Type B pancreatic cell (in vitro differentiated cells): ENCODE data around the gene TEX14. TPM values are rescaled to one million over a fixed set of nuclear protein-coding genes. Genes with fewer than 3 reads are reported as not detected.

Source experiments
- DNase-seq: peaks from one replicate; pipeline ENCODE4 v3.0.0; 2021; ENCODE audit warnings: mixed read lengths; ENCODE audit not compliant: unreplicated experiment; ENCODE audit errors: extremely low spot score
- H3K27ac Mint-ChIP-seq: 2 replicates; pipeline ENCODE4 v1.8.0; 2021; ENCODE audit warnings: mild to moderate bottlenecking, mixed read lengths
- H3K27me3 Mint-ChIP-seq: 2 replicates; pipeline ENCODE4 v1.8.0; 2021; ENCODE audit warnings: mixed read lengths
- H3K36me3 Mint-ChIP-seq: 2 replicates; pipeline ENCODE4 v1.8.0; 2021; ENCODE audit warnings: mixed read lengths
- H3K4me1 Mint-ChIP-seq: one replicate; pipeline ENCODE4 v1.8.0; 2021; ENCODE audit warnings: mixed read lengths; ENCODE audit not compliant: unreplicated experiment
- H3K4me3 Mint-ChIP-seq: 2 replicates; pipeline ENCODE4 v1.8.0; 2021; ENCODE audit warnings: mild to moderate bottlenecking, mixed read lengths
- H3K9me3 Mint-ChIP-seq: 2 replicates; pipeline ENCODE4 v1.8.0; 2021; ENCODE audit warnings: mixed read lengths
- total RNA-seq: library from RNA; stranded (reverse); gene quantifications from 2 replicates; pipeline ENCODE4 v1.2.1, GENCODE V29; 2021; ENCODE audit warnings: low replicate concordance
- TF ChIP-seq, protein P1 (sequence below): fragments of 200-600 bp; sonication (generic); conservative IDR thresholded peaks from 2 replicates; pipeline ENCODE4 v1.5.0; 2021; ENCODE audit warnings: antibody characterized with exemption, mild to moderate bottlenecking

TEX14 gene
- total RNA-seq, 1 donor from 2014 or later, result 0.34 TPM

DNA sequence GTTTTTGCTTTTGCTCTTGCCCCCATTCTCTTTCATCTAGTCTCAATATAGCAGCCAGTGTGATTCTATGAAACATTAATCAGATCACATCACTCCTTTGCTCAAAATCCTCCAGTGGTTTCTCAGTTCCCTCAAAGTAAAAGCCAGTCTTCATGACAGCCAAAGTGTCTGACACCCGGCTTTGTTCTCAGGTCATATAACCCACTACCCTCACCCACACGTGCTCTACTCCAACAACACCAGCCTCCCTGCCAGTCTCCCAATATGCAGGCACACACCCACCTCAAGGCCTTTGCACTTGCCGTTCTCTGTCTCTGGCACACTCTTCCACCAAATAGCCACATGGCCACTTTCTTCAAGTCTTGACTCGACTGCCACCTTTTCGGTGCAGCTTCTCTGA is 181.8 kb downstream of the TEX14 start:
- no peak for DNase-seq
- no peaks in the 10 kb centered on the region for H3K27me3 Mint-ChIP-seq
- H3K4me1 Mint-ChIP-seq, result peaks cover 13% of the 10 kb centered on the region
- H3K9me3 Mint-ChIP-seq, result no peaks in the 10 kb centered on the region
- H3K27ac Mint-ChIP-seq, result no peak overlapping the region
- H3K36me3 Mint-ChIP-seq, result peaks cover 39% of the 10 kb centered on the region
- no peak overlapping the region for H3K4me3 Mint-ChIP-seq
- TF ChIP-seq, protein P1, sequence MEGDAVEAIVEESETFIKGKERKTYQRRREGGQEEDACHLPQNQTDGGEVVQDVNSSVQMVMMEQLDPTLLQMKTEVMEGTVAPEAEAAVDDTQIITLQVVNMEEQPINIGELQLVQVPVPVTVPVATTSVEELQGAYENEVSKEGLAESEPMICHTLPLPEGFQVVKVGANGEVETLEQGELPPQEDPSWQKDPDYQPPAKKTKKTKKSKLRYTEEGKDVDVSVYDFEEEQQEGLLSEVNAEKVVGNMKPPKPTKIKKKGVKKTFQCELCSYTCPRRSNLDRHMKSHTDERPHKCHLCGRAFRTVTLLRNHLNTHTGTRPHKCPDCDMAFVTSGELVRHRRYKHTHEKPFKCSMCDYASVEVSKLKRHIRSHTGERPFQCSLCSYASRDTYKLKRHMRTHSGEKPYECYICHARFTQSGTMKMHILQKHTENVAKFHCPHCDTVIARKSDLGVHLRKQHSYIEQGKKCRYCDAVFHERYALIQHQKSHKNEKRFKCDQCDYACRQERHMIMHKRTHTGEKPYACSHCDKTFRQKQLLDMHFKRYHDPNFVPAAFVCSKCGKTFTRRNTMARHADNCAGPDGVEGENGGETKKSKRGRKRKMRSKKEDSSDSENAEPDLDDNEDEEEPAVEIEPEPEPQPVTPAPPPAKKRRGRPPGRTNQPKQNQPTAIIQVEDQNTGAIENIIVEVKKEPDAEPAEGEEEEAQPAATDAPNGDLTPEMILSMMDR, result no peak

DNA sequence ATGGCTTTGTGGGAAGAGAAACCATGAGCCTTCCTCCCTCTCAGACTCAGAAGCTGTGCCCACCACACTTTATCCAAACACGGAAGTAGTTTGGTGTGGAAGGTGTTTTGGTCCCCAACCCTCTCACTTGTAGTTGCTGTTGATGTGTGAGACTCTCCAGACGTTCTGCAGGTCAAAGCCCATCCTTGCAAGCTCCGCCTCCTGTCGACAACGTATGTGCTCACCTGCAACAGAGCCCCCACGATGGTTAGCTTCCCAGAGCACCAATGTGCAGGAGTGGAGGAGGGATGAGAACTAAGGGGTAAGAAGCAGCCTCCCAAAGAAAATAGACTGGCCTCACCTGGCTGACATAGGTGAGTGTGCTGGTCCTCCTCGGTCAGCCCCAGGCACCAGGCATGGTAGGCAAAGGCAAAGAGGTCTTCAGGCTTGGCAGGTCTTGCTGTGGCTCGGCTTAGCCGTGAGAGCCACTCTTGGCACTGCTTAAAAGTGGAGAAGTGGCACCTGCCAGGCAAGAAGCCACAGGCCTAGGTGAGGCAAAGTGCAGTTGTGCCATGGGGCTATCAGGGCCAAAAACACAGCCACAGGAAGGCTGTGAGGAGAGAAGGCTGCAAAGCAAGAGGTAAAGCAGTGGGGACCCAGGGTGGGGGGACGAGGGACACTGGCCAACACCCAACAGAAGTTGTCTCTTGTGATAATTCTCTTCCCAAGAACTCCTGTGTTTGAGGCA is 183.3 kb downstream of the TEX14 start:
- Mint-ChIP-seq H3K4me1 (peaks cover 8% of the 10 kb centered on the region), H3K9me3 (no peaks in the 10 kb centered on the region), H3K4me3 (no peak overlapping the region), H3K27me3 (no peaks in the 10 kb centered on the region), H3K36me3 (peaks cover 49% of the 10 kb centered on the region), H3K27ac (no peak overlapping the region)
- TF ChIP-seq, protein P1, result no peak
- DNase-seq, result no peak

DNA sequence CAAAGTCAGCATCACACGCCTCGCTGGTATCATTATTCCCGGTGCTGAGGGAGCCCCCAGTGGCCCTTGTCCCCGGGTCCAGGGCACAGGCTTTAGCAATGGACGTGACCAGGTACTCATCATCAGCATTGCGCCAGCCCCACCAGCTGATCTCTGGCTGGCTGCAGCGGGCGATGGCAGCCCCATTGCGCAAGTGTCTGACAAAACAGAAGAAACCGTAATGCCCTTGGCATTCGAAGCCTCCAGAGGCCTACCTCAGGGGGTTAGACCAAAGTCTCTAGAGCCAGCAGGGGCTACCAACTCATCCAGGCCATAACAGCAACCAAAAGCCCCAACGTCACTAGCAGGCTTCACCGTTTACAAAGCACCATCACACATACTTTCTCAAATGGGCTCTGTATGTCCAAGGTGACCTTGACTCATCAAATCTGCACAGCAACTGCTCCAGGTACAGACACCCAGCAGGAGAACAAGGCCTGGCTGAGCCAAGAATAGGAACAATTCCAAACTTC is 184.7 kb downstream of the TEX14 start:
- Mint-ChIP-seq H3K4me3 (no peak overlapping the region), H3K27ac (no peak overlapping the region), H3K4me1 (peaks cover 3% of the 10 kb centered on the region), H3K27me3 (no peaks in the 10 kb centered on the region), H3K36me3 (peaks cover 48% of the 10 kb centered on the region), H3K9me3 (no peaks in the 10 kb centered on the region)
- TF ChIP-seq, protein P1, result no peak
- no peak for DNase-seq

Other genes starting within 250 kb of the TEX14 start
- gene HSF5, start 203.6 kb downstream of the TEX14 start, total RNA-seq, result 0.10 TPM in 1 of 2 replicates, not detected in the other
- gene MTMR4, start 177.4 kb downstream of the TEX14 start, total RNA-seq, result 62.2 and 76.5 TPM in 2 replicates
- 32.0 and 36.8 TPM in 2 replicates for gene RAD51C, start 557 bp upstream of the TEX14 start, total RNA-seq
- 1.1 and 3.6 TPM in 2 replicates for gene PPM1E, start 63.8 kb upstream of the TEX14 start, total RNA-seq